HepG2 (cell line): ENCODE results near the gene ASB8. TPM values are rescaled to one million over a fixed set of nuclear protein-coding genes. Genes with fewer than 3 reads are reported as not detected.

ENCODE experiments used
- BHLHE40 ChIP-seq: IDR thresholded peaks from 2 replicates; pipeline ENCODE4 v1.6.1; 2011; ENCODE audit warnings: low read length, improper control_type of control experiment
- DR1 ChIP-seq: sonication (generic); formaldehyde crosslinking; IDR thresholded peaks from 2 replicates; pipeline ENCODE4 v1.8.0; 2021; ENCODE audit warnings: mild to moderate bottlenecking, missing genetic modification reagents, inconsistent platforms
- HMG20B ChIP-seq: conservative IDR thresholded peaks from 2 replicates; pipeline ENCODE4 v1.6.1; 2016; ENCODE audit warnings: missing genetic modification reagents, missing compliant biosample characterization
- HOXA7 ChIP-seq: sonication (generic); formaldehyde crosslinking; IDR thresholded peaks from 2 replicates; pipeline ENCODE4 v1.8.1; 2022; ENCODE audit warnings: mild to moderate bottlenecking, missing genetic modification reagents, moderate library complexity
- HOXD1 ChIP-seq: sonication (generic); formaldehyde crosslinking; IDR thresholded peaks from 2 replicates; pipeline ENCODE4 v1.5.0; 2020; ENCODE audit warnings: missing genetic modification reagents
- PRPF4 ChIP-seq: fragments of 200-400 bp; formaldehyde crosslinking; IDR thresholded peaks from 2 replicates; pipeline ENCODE4 v1.6.1; 2016; ENCODE audit warnings: low read length, low read depth; ENCODE audit not compliant: poor library complexity, severe bottlenecking
- RAD21 ChIP-seq: fragments of 450-650 bp; formaldehyde crosslinking; IDR thresholded peaks from 2 replicates; pipeline ENCODE4 v1.5.0; 2020; ENCODE audit warnings: mild to moderate bottlenecking
- SAP130 ChIP-seq: IDR thresholded peaks from 2 replicates; pipeline ENCODE4 v1.6.1; 2016; ENCODE audit warnings: low read depth
- TOPORS ChIP-seq: sonication (generic); formaldehyde crosslinking; IDR thresholded peaks from 2 replicates; pipeline ENCODE4 v1.8.0; 2023; ENCODE audit warnings: mild to moderate bottlenecking, missing genetic modification reagents
- ZBTB20 ChIP-seq: sonication (generic); formaldehyde crosslinking; IDR thresholded peaks from 2 replicates; pipeline ENCODE4 v1.8.1; 2023; ENCODE audit warnings: missing genetic modification reagents, low read depth, mild to moderate bottlenecking, borderline replicate concordance
- ZFYVE20 ChIP-seq: sonication (generic); formaldehyde crosslinking; IDR thresholded peaks from 2 replicates; pipeline ENCODE4 v1.8.0; 2023; ENCODE audit warnings: low read depth, mild to moderate bottlenecking, moderate library complexity, missing genetic modification reagents, borderline replicate concordance
- ZNF232 ChIP-seq: sonication (generic); formaldehyde crosslinking; IDR thresholded peaks from 2 replicates; pipeline ENCODE4 v1.4.0; 2020; ENCODE audit warnings: missing genetic modification reagents, borderline replicate concordance
- ZNF382 ChIP-seq: sonication (generic); formaldehyde crosslinking; IDR thresholded peaks from 2 replicates; pipeline ENCODE4 v1.5.0; 2020; ENCODE audit warnings: missing genetic modification reagents, mild to moderate bottlenecking, borderline replicate concordance
- ZNF891 ChIP-seq: sonication (generic); formaldehyde crosslinking; IDR thresholded peaks from 2 replicates; pipeline ENCODE4 v1.5.0; 2020; ENCODE audit warnings: mild to moderate bottlenecking, missing genetic modification reagents
- polyA plus RNA-seq, 8 experiments: library from polyadenylated mRNA; depleted of rRNA in 3 of 8; stranded (reverse) in 7 of 8; unstranded in 1 of 8; fragments of >200 nt; fragmentation: Illumina TruSeq in 4 of 8; extraction: Trizol in 4 of 8; gene quantifications; 2 replicates each; pipeline versions ENCODE4 v1.2.1 to v1.2.3, GENCODE V29; 2011 to 2016; ENCODE audit warnings: low read depth in 4 of 8, missing spikeins in 1 of 8, mixed read lengths in 1 of 8; ENCODE audit not compliant: insufficient read depth in 1 of 8
- total RNA-seq, 5 experiments: library from RNA; depleted of rRNA; stranded (reverse); fragments of >200 nt; fragmentation: Illumina TruSeq; extraction: Trizol; gene quantifications; 2 replicates each; pipeline ENCODE4 v1.2.3, GENCODE V29; 2016; ENCODE audit warnings: low read depth in 1 of 5
- TF ChIP-seq, protein P1 (sequence below), 2 experiments: fragments of 450-650 bp in 1 of 2; sonication (generic) in 1 of 2; formaldehyde crosslinking in 1 of 2; IDR thresholded peaks; 2 replicates each; pipeline versions ENCODE4 v1.6.1 to v1.8.0; 2016 to 2022; ENCODE audit warnings: antibody characterized with exemption in 1 of 2, mild to moderate bottlenecking in 1 of 2, missing genetic modification reagents in 1 of 2
- TF ChIP-seq, protein P2 (sequence below): IDR thresholded peaks from 2 replicates; pipeline ENCODE4 v1.4.0; 2020; ENCODE audit warnings: mild to moderate bottlenecking, missing genetic modification reagents

ASB8 gene
- total and polyA plus RNA-seq, 2 of the 13 experiments (the other 11 are each of a cell fraction or from before 2014, with no cell fraction given): 14.0 to 15.5 TPM

DNA sequence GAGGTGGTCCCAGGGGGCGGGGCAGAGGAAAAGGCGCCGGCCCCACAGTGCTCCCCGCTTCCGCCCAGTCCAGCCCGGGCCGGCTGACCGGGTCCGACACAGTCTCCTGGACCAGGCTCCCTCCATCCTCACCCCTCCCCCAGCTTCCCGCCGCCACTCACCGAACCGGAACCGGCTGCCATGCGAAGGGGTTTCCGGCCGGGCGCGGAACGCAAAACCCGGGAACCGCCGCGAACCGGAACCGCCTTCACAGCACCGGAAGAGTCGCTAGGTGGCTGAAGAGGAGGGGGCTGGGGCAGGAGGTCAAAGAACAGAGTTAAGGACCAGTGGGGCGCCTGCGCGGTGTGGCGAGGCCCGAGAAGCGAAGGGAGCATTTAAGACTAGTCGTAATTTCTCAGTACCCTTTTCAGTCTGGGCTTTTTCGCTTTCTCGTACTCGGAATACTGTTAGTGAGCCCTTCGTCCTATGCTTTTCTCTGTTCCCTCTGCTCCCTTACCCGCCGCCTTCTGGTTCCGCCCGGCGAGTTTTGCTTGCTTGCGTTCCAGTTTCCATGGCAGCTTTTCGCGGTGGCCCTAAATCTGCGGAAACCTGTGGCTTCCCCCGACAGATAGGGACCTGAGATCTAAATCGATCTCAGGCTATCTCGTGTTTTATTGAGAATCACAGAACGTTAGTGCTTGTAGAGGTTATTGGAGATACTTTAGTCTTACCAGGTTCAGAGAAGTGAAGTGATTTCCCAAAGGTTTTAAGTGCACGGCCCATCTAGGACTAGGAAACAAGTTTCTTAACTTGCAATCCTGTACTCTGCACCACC lies 51.2 kb downstream of the ASB8 start, which contains the start of gene SENP1 (continued):
- TF ChIP-seq, protein P1, sequence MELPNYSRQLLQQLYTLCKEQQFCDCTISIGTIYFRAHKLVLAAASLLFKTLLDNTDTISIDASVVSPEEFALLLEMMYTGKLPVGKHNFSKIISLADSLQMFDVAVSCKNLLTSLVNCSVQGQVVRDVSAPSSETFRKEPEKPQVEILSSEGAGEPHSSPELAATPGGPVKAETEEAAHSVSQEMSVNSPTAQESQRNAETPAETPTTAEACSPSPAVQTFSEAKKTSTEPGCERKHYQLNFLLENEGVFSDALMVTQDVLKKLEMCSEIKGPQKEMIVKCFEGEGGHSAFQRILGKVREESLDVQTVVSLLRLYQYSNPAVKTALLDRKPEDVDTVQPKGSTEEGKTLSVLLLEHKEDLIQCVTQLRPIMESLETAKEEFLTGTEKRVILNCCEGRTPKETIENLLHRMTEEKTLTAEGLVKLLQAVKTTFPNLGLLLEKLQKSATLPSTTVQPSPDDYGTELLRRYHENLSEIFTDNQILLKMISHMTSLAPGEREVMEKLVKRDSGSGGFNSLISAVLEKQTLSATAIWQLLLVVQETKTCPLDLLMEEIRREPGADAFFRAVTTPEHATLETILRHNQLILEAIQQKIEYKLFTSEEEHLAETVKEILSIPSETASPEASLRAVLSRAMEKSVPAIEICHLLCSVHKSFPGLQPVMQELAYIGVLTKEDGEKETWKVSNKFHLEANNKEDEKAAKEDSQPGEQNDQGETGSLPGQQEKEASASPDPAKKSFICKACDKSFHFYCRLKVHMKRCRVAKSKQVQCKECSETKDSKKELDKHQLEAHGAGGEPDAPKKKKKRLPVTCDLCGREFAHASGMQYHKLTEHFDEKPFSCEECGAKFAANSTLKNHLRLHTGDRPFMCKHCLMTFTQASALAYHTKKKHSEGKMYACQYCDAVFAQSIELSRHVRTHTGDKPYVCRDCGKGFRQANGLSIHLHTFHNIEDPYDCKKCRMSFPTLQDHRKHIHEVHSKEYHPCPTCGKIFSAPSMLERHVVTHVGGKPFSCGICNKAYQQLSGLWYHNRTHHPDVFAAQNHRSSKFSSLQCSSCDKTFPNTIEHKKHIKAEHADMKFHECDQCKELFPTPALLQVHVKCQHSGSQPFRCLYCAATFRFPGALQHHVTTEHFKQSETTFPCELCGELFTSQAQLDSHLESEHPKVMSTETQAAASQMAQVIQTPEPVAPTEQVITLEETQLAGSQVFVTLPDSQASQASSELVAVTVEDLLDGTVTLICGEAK (IDR thresholded peaks at IDR 0.05): peak; percentile 90
- TF ChIP-seq, protein P1 (CRISPR knock-in tag; IDR thresholded peaks at IDR 0.05): peak; percentile 81
- TF ChIP-seq ZFYVE20 (CRISPR knock-in tag) (peak; percentile 50; the same call in 1 of the 2 replicates), ZNF891 (CRISPR knock-in tag) (peak; percentile 94), DR1 (CRISPR knock-in tag) (peak; percentile 60; the same call in 1 of the 2 replicates), BHLHE40 (no peak), RAD21 (peak; percentile 40; the same call in 1 of the 2 replicates), HOXA7 (CRISPR knock-in tag) (no peak), TOPORS (CRISPR knock-in tag) (peak; percentile 82), ZNF232 (CRISPR knock-in tag) (peak; percentile 13; the same call in 1 of the 2 replicates), HOXD1 (CRISPR knock-in tag) (peak; percentile 60; the same call in 1 of the 2 replicates), PRPF4 (peak; percentile 64), ZBTB20 (peak; percentile 53; the same call in 1 of the 2 replicates), SAP130 (CRISPR knock-in tag) (peak; percentile 87), ZNF382 (no peak), HMG20B (CRISPR knock-in tag) (0 out of 2 replicates have a peak, but pooled peaks have one; percentile 8)
- TF ChIP-seq, protein P2, sequence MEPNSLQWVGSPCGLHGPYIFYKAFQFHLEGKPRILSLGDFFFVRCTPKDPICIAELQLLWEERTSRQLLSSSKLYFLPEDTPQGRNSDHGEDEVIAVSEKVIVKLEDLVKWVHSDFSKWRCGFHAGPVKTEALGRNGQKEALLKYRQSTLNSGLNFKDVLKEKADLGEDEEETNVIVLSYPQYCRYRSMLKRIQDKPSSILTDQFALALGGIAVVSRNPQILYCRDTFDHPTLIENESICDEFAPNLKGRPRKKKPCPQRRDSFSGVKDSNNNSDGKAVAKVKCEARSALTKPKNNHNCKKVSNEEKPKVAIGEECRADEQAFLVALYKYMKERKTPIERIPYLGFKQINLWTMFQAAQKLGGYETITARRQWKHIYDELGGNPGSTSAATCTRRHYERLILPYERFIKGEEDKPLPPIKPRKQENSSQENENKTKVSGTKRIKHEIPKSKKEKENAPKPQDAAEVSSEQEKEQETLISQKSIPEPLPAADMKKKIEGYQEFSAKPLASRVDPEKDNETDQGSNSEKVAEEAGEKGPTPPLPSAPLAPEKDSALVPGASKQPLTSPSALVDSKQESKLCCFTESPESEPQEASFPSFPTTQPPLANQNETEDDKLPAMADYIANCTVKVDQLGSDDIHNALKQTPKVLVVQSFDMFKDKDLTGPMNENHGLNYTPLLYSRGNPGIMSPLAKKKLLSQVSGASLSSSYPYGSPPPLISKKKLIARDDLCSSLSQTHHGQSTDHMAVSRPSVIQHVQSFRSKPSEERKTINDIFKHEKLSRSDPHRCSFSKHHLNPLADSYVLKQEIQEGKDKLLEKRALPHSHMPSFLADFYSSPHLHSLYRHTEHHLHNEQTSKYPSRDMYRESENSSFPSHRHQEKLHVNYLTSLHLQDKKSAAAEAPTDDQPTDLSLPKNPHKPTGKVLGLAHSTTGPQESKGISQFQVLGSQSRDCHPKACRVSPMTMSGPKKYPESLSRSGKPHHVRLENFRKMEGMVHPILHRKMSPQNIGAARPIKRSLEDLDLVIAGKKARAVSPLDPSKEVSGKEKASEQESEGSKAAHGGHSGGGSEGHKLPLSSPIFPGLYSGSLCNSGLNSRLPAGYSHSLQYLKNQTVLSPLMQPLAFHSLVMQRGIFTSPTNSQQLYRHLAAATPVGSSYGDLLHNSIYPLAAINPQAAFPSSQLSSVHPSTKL (CRISPR knock-in tag): peak; percentile 52; the same call in 1 of the 2 replicates
